GM08714 (cell line): ENCODE data around the gene SAP30BP.

Experiments used
- H3K4me3 ChIP-seq: fragments of 200-500 bp; sonication (Bioruptor generic); 2 replicates; pipeline ENCODE4 v1.5.1; 2014; ENCODE audit warnings: mild to moderate bottlenecking, low read length, inconsistent platforms
- ZNF274 ChIP-seq: IDR thresholded peaks from 2 replicates; pipeline ENCODE4 v1.6.1; 2012; ENCODE audit warnings: mild to moderate bottlenecking, low read depth, low read length

SAP30BP gene

GRCh38 chr17:75736173-75736835 is 69.2 kb downstream of the SAP30BP start:
- no peak for TF ChIP-seq ZNF274
- H3K4me3 ChIP-seq, result no peak overlapping the region

GRCh38 chr17:75737133-75737962 is 70.2 kb downstream of the SAP30BP start:
- H3K4me3 ChIP-seq, result no peak overlapping the region
- no peak for TF ChIP-seq ZNF274

GRCh38 chr17:75738218-75738802 is 71.2 kb downstream of the SAP30BP start:
- no peak overlapping the region for H3K4me3 ChIP-seq
- TF ChIP-seq ZNF274, result no peak

- TF ChIP-seq ZNF274, result no peak
- H3K4me3 ChIP-seq, result no peak overlapping the region
These were observed 72.0 kb downstream of the SAP30BP start for GRCh38 chr17:75739174-75739573.

- no peak overlapping the region for H3K4me3 ChIP-seq
- no peak for TF ChIP-seq ZNF274
These were observed 72.7 kb downstream of the SAP30BP start for GRCh38 chr17:75739801-75740200.

- no peak for TF ChIP-seq ZNF274
- H3K4me3 ChIP-seq, result no peak overlapping the region
These were observed 73.1 kb downstream of the SAP30BP start for GRCh38 chr17:75740215-75740614.

GRCh38 chr17:75740631-75741077 is 73.5 kb downstream of the SAP30BP start:
- H3K4me3 ChIP-seq, result no peak overlapping the region
- TF ChIP-seq ZNF274, result no peak

- no peak overlapping the region for H3K4me3 ChIP-seq
- TF ChIP-seq ZNF274, result no peak
These were observed 75.2 kb downstream of the SAP30BP start for GRCh38 chr17:75742337-75742736.

- no peak for TF ChIP-seq ZNF274
- H3K4me3 ChIP-seq, result no peak overlapping the region
These were observed 76.6 kb downstream of the SAP30BP start for GRCh38 chr17:75743625-75744206.

GRCh38 chr17:75748706-75749105 is 81.6 kb downstream of the SAP30BP start:
- TF ChIP-seq ZNF274, result no peak
- H3K4me3 ChIP-seq, result no peak overlapping the region

GRCh38 chr17:75749545-75750389 is 82.6 kb downstream of the SAP30BP start:
- TF ChIP-seq ZNF274, result no peak

GRCh38 chr17:75750661-75751423 is 83.7 kb downstream of the SAP30BP start:
- TF ChIP-seq ZNF274, result no peak
- no peak overlapping the region for H3K4me3 ChIP-seq

More at GRCh38 chr17:75749545-75750389, 82.6 kb downstream of the SAP30BP start:
- no peak overlapping the region for H3K4me3 ChIP-seq
